Mesodermal cell (in vitro differentiated cells): ENCODE measurements around the gene ORC1.

ENCODE experiments used
- H3K27ac ChIP-seq: 2 replicates; pipeline ENCODE4 v1.7.0; 2013; ENCODE audit warnings: mild to moderate bottlenecking, low read depth, low read length, moderate library complexity; ENCODE audit not compliant: severe bottlenecking
- H3K36me3 ChIP-seq: 2 replicates; pipeline ENCODE4 v1.7.1; 2013; ENCODE audit warnings: mild to moderate bottlenecking, low read length, moderate library complexity; ENCODE audit not compliant: control insufficient read depth, insufficient read depth
- H3K4me1 ChIP-seq: one replicate; pipeline ENCODE4 v1.7.1; 2013; ENCODE audit warnings: mild to moderate bottlenecking, low read length; ENCODE audit not compliant: insufficient read depth, control insufficient read depth, poor library complexity, severe bottlenecking
- H3K4me3 ChIP-seq: 2 replicates; pipeline ENCODE4 v1.7.0; 2013; ENCODE audit warnings: low read length, control low read depth, mild to moderate bottlenecking; ENCODE audit not compliant: insufficient read depth, poor library complexity, severe bottlenecking; ENCODE audit errors: extremely low read depth
- H3K9me3 ChIP-seq: 2 replicates; pipeline ENCODE4 v1.7.1; 2013; ENCODE audit warnings: mild to moderate bottlenecking, low read length, moderate library complexity; ENCODE audit not compliant: control insufficient read depth
- WGBS, 2 experiments: methylation state at CpG; one replicate each; pipeline ENCODE4 v1.1.5; 2013; ENCODE audit warnings: missing lambda C conversion rate in 2 of 2; ENCODE audit not compliant: insufficient coverage in 2 of 2; 5-methylcytosine and 5-hydroxymethylcytosine counted together

Gene ORC1

DNA sequence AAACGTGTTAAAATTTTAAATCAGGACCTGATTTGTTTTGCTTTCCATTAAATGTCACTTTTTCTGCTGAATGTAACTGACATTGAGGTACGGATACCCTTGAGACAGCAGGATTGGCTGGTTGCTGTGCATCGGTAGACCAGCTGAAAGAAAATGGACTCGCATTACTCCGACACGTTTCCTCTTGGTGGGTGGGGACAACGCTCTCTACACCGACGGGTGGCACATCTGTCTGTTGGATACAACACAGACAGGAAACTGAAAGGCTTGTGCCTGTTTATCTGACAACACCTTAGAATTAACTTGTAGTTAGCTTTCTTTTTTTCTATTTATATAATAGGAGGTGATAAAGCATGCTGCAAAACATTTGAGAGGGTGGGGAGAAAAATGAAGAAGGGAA is 19.5 kb upstream of the ORC1 start:
- peak overlapping the region; percentile 70 for H3K27ac ChIP-seq
- H3K36me3 ChIP-seq = peaks cover 49% of the 10 kb centered on the region

DNA sequence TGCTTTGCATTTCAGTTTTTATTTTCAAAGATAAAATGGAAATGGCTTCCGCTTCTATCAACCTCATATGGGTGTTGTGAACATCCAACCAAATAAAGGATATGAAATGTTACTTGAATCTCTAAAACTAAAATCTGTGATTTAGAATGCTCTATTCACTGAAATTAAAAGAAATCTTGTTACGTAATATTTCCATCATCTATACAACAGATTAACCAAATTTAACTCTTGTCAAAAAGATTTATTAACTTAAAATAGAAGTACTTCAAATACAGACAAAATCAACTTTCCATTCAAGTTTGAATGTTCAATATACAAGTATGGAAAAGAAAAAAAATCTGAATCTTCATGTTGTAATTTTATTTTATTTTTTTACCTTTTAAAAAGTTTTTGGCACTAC is 18.8 kb upstream of the ORC1 start:
- Histone ChIP-seq H3K9me3 (no peaks in the 10 kb centered on the region), H3K4me3 (no peak overlapping the region), H3K27ac (no peak overlapping the region), H3K4me1 (peaks cover 28% of the 10 kb centered on the region), H3K36me3 (peaks cover 49% of the 10 kb centered on the region)
- WGBS, 2 experiments = no CpG with 5 or more reads among the region's 2 CpGs

More for the DNA sequence above, 19.5 kb upstream of the ORC1 start:
- Histone ChIP-seq H3K9me3 (no peaks in the 10 kb centered on the region), H3K4me1 (peaks cover 28% of the 10 kb centered on the region), H3K4me3 (no peak overlapping the region)
- WGBS, 2 experiments = 93 to 97% methylated on average over 5 to 7 of the region's 9 CpGs

DNA sequence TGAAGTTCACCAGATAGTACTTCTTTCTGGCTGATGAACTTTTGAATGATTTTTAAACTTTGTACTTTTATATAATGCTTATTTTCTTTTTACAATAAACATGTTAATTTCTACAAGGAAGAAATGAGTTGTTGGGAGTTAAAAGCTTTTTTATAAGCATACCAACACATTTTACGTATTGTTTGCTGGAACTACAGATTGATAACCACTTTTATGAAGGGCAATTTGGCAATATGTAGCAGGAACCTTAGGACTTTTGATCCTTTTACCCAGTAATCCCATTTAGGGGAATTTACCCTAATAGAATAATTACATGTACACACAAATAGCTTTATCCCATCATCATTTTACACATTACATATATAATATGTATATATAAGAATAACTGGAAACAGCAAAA is 16.5 kb upstream of the ORC1 start:
- peaks cover 71% of the 10 kb centered on the region for H3K36me3 ChIP-seq
- no peak overlapping the region for H3K4me3 ChIP-seq
- WGBS, 2 experiments = no CpG with 5 or more reads among the region's 1 CpG
- H3K4me1 ChIP-seq = peaks cover 20% of the 10 kb centered on the region
- H3K9me3 ChIP-seq = no peaks in the 10 kb centered on the region
- no peak overlapping the region for H3K27ac ChIP-seq

DNA sequence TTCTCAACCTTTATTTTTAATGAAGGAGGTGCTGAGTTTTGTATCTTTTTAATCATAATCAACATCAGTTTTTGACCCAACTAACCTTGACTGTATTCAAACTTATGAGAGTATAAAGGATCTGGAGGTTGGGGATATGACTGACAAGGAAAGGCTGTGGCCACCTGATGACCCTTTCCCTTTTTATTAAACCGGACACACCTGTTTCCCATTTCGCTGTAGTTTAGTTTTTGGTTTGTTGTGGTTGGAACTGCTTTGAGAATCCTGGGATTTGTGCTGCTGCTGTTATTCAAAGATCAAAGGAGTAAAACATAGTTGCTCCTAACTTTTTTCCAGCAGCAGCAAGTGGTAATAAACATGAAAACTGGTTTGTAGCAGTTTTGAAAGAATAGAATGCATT is 12.6 kb upstream of the ORC1 start:
- Histone ChIP-seq H3K36me3 (peaks cover 82% of the 10 kb centered on the region), H3K4me3 (no peak overlapping the region), H3K4me1 (no peaks in the 10 kb centered on the region), H3K9me3 (no peaks in the 10 kb centered on the region), H3K27ac (no peak overlapping the region)
- no CpG with 5 or more reads among the region's 2 CpGs for WGBS, 2 experiments

DNA sequence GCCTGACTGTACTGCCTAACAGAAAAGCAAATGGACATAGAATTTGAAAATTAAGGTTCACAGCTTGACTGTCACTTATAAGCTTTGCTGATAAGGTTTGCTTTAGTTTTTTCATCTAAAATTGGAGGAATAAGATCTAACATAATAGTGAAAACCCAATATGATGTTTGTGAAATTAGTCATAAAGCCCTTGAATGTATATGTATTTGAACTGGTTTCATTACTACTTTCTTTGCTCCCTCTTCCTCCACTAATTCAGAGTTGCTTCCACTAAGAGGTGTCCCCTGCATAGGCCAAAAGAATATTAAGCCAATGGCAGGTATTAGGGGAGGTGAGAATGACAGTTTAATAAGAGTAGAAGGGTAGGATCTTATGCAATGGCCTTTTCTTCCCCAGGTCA is 10.7 kb upstream of the ORC1 start:
- Histone ChIP-seq H3K36me3 (peaks cover 89% of the 10 kb centered on the region), H3K4me3 (no peak overlapping the region), H3K27ac (no peak overlapping the region), H3K4me1 (no peaks in the 10 kb centered on the region), H3K9me3 (no peaks in the 10 kb centered on the region)

DNA sequence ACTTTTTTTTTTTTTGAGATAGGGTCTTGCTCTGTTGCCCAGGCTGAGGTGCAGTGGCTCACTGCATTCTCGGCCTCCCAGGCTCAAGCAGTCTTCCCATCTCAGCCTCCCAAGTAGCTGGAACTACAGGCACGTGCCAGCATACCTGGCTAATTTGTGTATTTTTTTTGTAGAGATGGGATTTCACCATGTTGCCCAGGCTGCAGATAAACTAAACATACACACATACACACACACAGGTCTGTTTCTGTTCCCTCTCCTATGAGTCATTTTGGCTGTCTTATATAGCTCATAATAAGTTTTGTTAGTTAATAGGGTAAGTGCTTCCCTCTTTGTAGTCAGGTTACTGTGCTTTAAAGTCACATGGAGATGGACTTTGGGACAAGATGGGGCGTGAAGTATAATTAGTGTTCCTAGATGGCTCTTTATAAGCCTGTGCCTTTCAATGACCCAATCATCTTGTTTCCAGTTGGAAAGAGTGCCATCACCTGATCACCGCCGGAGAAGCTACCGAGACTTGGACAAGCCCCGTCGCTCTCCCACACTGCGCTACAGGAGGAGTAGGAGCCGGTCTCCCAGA is 9.3 kb upstream of the ORC1 start:
- Histone ChIP-seq H3K36me3 (peaks cover 93% of the 10 kb centered on the region), H3K27ac (no peak overlapping the region), H3K9me3 (no peaks in the 10 kb centered on the region), H3K4me3 (no peak overlapping the region), H3K4me1 (no peaks in the 10 kb centered on the region)
- 94 to 97% methylated on average over 9 of the region's 10 CpGs for WGBS, 2 experiments

DNA sequence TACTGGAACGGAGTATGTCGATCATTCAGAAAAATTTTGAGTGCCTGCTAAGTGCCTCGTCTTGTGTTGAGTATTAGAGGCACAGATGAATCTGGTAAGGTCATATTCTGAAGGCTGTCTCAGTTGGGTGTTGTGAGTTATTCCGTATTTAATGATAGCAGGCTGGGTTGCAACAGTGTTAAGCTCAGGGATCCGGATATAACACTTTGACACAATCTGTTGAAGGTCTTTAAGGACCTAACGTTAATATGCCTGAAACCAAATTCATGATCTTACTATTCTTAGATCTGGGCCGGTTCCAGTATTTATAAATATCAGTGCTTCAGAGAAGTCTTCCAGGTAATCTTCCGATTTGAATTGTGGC is 734 bp upstream of the ORC1 start:
- Histone ChIP-seq H3K27ac (peak overlapping the region; percentile 85), H3K4me1 (peaks cover 12% of the 10 kb centered on the region), H3K36me3 (peaks cover 56% of the 10 kb centered on the region), H3K9me3 (no peaks in the 10 kb centered on the region), H3K4me3 (peak overlapping the region; percentile 67)
- 8 to 16% methylated on average over 6 of the region's 8 CpGs for WGBS, 2 experiments

DNA sequence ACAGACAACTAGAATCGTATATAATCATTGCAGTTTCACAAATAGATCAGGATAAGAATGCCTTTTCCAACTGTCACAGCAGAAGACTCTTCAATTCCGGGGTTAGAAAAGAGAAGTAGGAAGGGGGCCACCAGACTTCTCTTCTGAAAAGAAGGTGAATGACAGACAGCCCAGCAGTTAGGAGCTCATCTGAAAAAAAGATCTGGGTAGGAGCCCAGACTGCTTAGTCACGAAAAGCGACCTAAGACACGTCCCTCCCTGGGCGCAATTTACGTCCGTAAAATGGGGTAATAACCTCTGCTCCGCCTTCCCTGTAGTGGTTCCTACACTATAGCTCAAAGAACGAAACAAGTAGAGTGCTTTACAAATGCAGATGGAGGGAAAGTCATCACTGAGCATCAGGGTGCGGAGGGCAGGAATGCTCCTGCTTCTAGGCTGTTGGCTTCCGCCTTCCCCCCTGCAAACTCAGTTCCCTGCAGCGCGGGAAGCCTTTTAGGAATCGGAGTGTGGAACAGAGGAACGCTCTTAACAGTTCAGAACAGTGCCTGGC is 582 bp downstream of the ORC1 start:
- 0% methylated on average over 4 to 13 of the region's 16 CpGs for WGBS, 2 experiments
- Histone ChIP-seq H3K4me1 (peaks cover 12% of the 10 kb centered on the region), H3K27ac (peak overlapping the region; percentile 85), H3K36me3 (peaks cover 54% of the 10 kb centered on the region), H3K9me3 (no peaks in the 10 kb centered on the region), H3K4me3 (peak overlapping the region; percentile 67)

DNA sequence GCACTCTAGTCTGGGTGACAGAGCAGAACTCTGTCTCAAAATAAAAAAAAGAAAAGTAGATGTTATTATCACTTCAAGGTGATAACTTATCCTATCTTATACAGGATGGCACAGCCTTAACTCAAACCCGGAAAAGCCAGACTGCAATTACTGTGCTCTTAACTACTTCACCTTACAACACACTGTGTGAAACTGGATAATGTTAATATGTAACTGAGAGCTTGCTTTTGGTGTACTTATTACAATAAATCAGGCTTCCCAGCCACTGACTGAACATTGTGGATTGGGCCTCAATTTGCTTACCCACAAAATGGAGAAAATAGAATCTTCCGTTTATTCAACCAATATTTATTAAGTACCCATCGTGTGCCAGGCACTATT is 1.4 kb downstream of the ORC1 start:
- Histone ChIP-seq H3K4me3 (peak overlapping the region; percentile 67), H3K27ac (no peak overlapping the region), H3K9me3 (no peaks in the 10 kb centered on the region), H3K36me3 (peaks cover 48% of the 10 kb centered on the region), H3K4me1 (peaks cover 12% of the 10 kb centered on the region)
- no CpG with 5 or more reads among the region's 3 CpGs for WGBS, 2 experiments

DNA sequence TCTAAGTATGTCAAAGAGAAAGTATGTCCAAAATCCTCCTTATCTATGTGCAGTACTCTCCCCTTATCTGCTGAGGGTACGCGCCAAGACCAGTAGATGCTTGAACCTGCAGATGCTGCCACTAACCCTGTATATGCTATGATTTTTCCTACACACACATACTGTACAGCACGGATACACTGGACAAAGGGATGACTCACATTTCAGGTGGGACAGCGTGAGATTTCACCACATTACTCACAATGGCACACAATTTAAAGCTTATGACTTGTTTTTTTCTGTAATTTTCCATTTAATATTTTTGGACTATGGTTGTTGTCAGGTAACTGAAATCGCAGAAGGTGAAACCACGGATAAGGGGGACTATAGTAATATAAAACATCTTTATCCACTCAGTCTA is 4.1 kb downstream of the ORC1 start:
- Histone ChIP-seq H3K36me3 (peaks cover 60% of the 10 kb centered on the region), H3K9me3 (no peaks in the 10 kb centered on the region), H3K27ac (no peak overlapping the region), H3K4me1 (peaks cover 6% of the 10 kb centered on the region), H3K4me3 (no peak overlapping the region)
- WGBS, 2 experiments = 90 to 100% methylated on average over 2 to 3 of the region's 6 CpGs

DNA sequence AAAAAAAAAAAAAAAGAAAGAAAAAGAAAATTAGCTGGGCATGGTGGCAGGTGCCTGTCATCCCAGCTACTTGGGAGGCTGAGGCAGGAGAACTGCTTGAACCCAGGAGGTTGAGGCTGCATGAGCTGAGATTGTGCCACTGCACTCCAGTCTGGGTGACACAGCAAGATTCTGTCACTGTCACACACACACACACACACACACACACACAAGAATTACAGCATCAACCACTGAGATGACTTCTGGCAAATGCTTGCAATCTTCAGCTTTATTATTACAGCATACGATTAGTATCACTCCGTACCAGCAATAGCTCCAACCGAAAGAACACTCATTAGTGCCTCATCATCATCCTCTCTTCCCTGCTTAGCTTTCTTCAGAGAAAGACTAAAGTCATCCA is 4.6 kb downstream of the ORC1 start:
- Histone ChIP-seq H3K36me3 (peaks cover 65% of the 10 kb centered on the region), H3K4me3 (no peak overlapping the region), H3K9me3 (no peaks in the 10 kb centered on the region), H3K4me1 (peaks cover 6% of the 10 kb centered on the region), H3K27ac (no peak overlapping the region)
- WGBS, 2 experiments = 89 to 96% methylated on average over 3 of the region's 3 CpGs
